Uterus (tissue), 4 donors: ENCODE measurements around the gene PARD3. TPM values are rescaled to one million over a fixed set of nuclear protein-coding genes. Genes with fewer than 3 reads are reported as not detected.

ENCODE experiments used
- DNase-seq, 2 donors: peaks; one replicate each; pipeline ENCODE4 v3.0.0-alpha.2; 2019 to 2020
- H3K27ac ChIP-seq, 2 donors: fragments of 200-600 bp; sonication (generic); 1 replicate in 1 of 2; 2 replicates in 1 of 2; pipeline ENCODE4 v1.5.1; 2016 to 2018
- H3K27me3 ChIP-seq, 2 donors: fragments of 200-600 bp; sonication (generic); one replicate each; pipeline ENCODE4 v1.5.1; 2018 to 2019; ENCODE audit warnings: control low read depth in 1 of 2
- H3K36me3 ChIP-seq, 2 donors: fragments of 200-600 bp; sonication (generic); one replicate each; pipeline ENCODE4 v1.5.1; 2019; ENCODE audit warnings: control low read depth in 1 of 2
- H3K4me1 ChIP-seq, 2 donors: fragments of 200-600 bp; sonication (generic); one replicate each; pipeline ENCODE4 v1.5.1; 2018 to 2019; ENCODE audit warnings: control low read depth in 1 of 2
- H3K4me3 ChIP-seq, 2 donors: fragments of 200-600 bp; sonication (generic); 1 replicate in 1 of 2; 2 replicates in 1 of 2; pipeline ENCODE4 v1.5.1; 2018 to 2019; ENCODE audit warnings: mild to moderate bottlenecking in 1 of 2
- H3K9me3 ChIP-seq, 2 donors: fragments of 200-600 bp; sonication (generic); one replicate each; pipeline ENCODE4 v1.5.1; 2019; ENCODE audit warnings: control low read depth in 1 of 2
- CTCF ChIP-seq, 4 experiments: fragments of 200-600 bp in 2 of 4; fragments of 450-650 bp in 2 of 4; sonication (generic) in 2 of 4; IDR thresholded peaks; one replicate each; pipeline ENCODE4 v1.5.1; 2016 to 2019; ENCODE audit warnings: antibody characterized with exemption in 4 of 4, mild to moderate bottlenecking in 2 of 4, moderate library complexity in 1 of 4
- POLR2A ChIP-seq, 2 donors: fragments of 450-650 bp; IDR thresholded peaks; one replicate each; pipeline ENCODE4 v1.6.1; 2016; ENCODE audit warnings: antibody characterized with exemption in 2 of 2, mild to moderate bottlenecking in 1 of 2, moderate library complexity in 1 of 2
- intact Hi-C: fragments of 100-400 bp; cut with DNase I; formaldehyde crosslinking; loops from one replicate; pipeline ENCODE4 v1.15.1; 2023; ENCODE audit warnings: low total_unique reads
- total RNA-seq, 4 donors: library from RNA; depleted of rRNA in 3 of 4; stranded (reverse); fragments of >200 nt in 3 of 4; gene quantifications; one replicate each; pipeline versions ENCODE4 v1.1.0 to v1.2.4, GENCODE V29; 2014 to 2023
- donor health status: DM: yes; HTN: yes; CAD: no.

The PARD3 gene
- total RNA-seq, 4 donors from 2014 or later, result 42.1 to 96.1 (median 51.5) TPM

- Histone ChIP-seq H3K9me3 (no peaks in the 10 kb centered on the region), H3K4me3 (no peak overlapping the region), H3K27ac (no peak overlapping the region), H3K4me1 (no peaks in the 10 kb centered on the region), H3K27me3 (no peaks in the 10 kb centered on the region), H3K36me3 (no peaks in the 10 kb centered on the region)
- DNase-seq, result no peak
- TF ChIP-seq POLR2A (IDR thresholded peaks at IDR 0.05) (no peak), CTCF (IDR thresholded peaks at IDR 0.05) (no peak)
- intact Hi-C loops, result no loop called here
Observed at GRCh38 chr10:34175121-34175520, 640.0 kb downstream of the PARD3 start.

- DNase-seq, result no peak
- no peaks in the 10 kb centered on the region for H3K27me3 ChIP-seq
- no peak overlapping the region for H3K4me3 ChIP-seq
- no peaks in the 10 kb centered on the region for H3K36me3 ChIP-seq
- H3K27ac ChIP-seq, result no peak overlapping the region
- TF ChIP-seq CTCF (IDR thresholded peaks at IDR 0.05) (no peak), POLR2A (IDR thresholded peaks at IDR 0.05) (no peak)
- no peaks in the 10 kb centered on the region for H3K9me3 ChIP-seq
- no peaks in the 10 kb centered on the region for H3K4me1 ChIP-seq
- intact Hi-C loops, result no loop called here
Observed at GRCh38 chr10:34172936-34173533, 642.1 kb downstream of the PARD3 start.

GRCh38 chr10:34171957-34172527 is 643.1 kb downstream of the PARD3 start:
- intact Hi-C loops, result no loop called here
- Histone ChIP-seq H3K27me3 (no peaks in the 10 kb centered on the region), H3K27ac (no peak overlapping the region), H3K9me3 (no peaks in the 10 kb centered on the region), H3K4me3 (no peak overlapping the region), H3K4me1 (no peaks in the 10 kb centered on the region), H3K36me3 (no peaks in the 10 kb centered on the region)
- DNase-seq, result no peak
- TF ChIP-seq POLR2A (IDR thresholded peaks at IDR 0.05), result no peak

GRCh38 chr10:34169677-34170076 is 645.4 kb downstream of the PARD3 start:
- Histone ChIP-seq H3K4me3 (no peak overlapping the region), H3K4me1 (no peaks in the 10 kb centered on the region), H3K27ac (no peak overlapping the region), H3K36me3 (no peaks in the 10 kb centered on the region), H3K27me3 (no peaks in the 10 kb centered on the region), H3K9me3 (no peaks in the 10 kb centered on the region)
- intact Hi-C loops, result no loop called here
- no peak for DNase-seq
- TF ChIP-seq CTCF (IDR thresholded peaks at IDR 0.05) (no peak), POLR2A (IDR thresholded peaks at IDR 0.05) (no peak)

- no peaks in the 10 kb centered on the region for H3K4me1 ChIP-seq
- TF ChIP-seq CTCF (IDR thresholded peaks at IDR 0.05), result no peak
Observed at GRCh38 chr10:34169131-34169530, 646.0 kb downstream of the PARD3 start.

More at GRCh38 chr10:34169131-34169530, 646.0 kb downstream of the PARD3 start:
- DNase-seq, result no peak
- H3K9me3 ChIP-seq, result no peaks in the 10 kb centered on the region
- intact Hi-C loops, result no loop called here
- H3K27ac ChIP-seq, result no peak overlapping the region
- no peaks in the 10 kb centered on the region for H3K27me3 ChIP-seq
- no peak overlapping the region for H3K4me3 ChIP-seq
- H3K36me3 ChIP-seq, result no peaks in the 10 kb centered on the region
